ENCODE results near the gene CCSER2. TPM values are rescaled to one million over a fixed set of nuclear protein-coding genes. Genes with fewer than 3 reads are reported as not detected.

Gene CCSER2
- total RNA-seq, 1 experiment from 2014 or later, result 56.6 TPM

GRCh38 chr10:84333864-84334451 lies 5.6 kb downstream of the CCSER2 start:
- Histone ChIP-seq H3K27ac (no peak overlapping the region), H3K9me2 (ENCODE audit: insufficient read depth) (no peaks in the 10 kb centered on the region), H3K9me3 (ENCODE audit: insufficient read depth, low read depth) (no peaks in the 10 kb centered on the region), H2AFZ (no peak overlapping the region), H3K4me3 (no peak overlapping the region), H3K4me1 (replicated peaks; ENCODE audit: insufficient read depth) (peaks cover 36% of the 10 kb centered on the region), H4K20me1 (ENCODE audit: insufficient read depth) (no peaks in the 10 kb centered on the region; the same call in 1 of the 2 replicates), H3K79me2 (ENCODE audit: low read depth) (peaks cover 94% of the 10 kb centered on the region), H3K27me3 (ENCODE audit: insufficient read depth, low read depth) (no peaks in the 10 kb centered on the region), H3F3A (ENCODE audit: insufficient read depth, low read depth) (peaks cover 3% of the 10 kb centered on the region; the same call in 1 of the 2 replicates), H3K36me3 (ENCODE audit: low read depth) (no peaks in the 10 kb centered on the region), H3K4me2 (no peak overlapping the region)
- intact Hi-C loops (cut with micrococcal nuclease; ENCODE audit: unreplicated experiment), result no loop called here
- ChIA-PET CTCF (interaction anchor here (1.3 kb wide), 1 partner anchor 203 kb away, joined by 7 read pairs; no protein-coding TSS in a partner anchor), POLR2A (ENCODE audit: unreplicated experiment) (no interaction called here)
- no TSS peak for BruUV-seq (replicated peaks)
- TF ChIP-seq EZH2 (IDR thresholded peaks at IDR 0.05; ENCODE audit: low read depth) (no peak), CTCF (conservative IDR thresholded peaks at IDR 0.05) (no peak)
- no peak for DNase-seq

GRCh38 chr10:84334811-84335210 lies 6.4 kb downstream of the CCSER2 start:
- no peaks in the 10 kb centered on the region for H3K27me3 ChIP-seq (ENCODE audit: insufficient read depth, low read depth)
- H3K79me2 ChIP-seq (ENCODE audit: low read depth), result peaks cover 90% of the 10 kb centered on the region
- H3F3A ChIP-seq (ENCODE audit: insufficient read depth, low read depth), result peaks cover 3% of the 10 kb centered on the region; the same call in 1 of the 2 replicates
- no peaks in the 10 kb centered on the region for H3K9me2 ChIP-seq (ENCODE audit: insufficient read depth)
- DNase-seq, result no peak
- no peaks in the 10 kb centered on the region for H3K9me3 ChIP-seq (ENCODE audit: insufficient read depth, low read depth)
- no peak for TF ChIP-seq CTCF (conservative IDR thresholded peaks at IDR 0.05)
- no peak for TF ChIP-seq EZH2 (IDR thresholded peaks at IDR 0.05; ENCODE audit: low read depth)
- ChIA-PET CTCF (interaction anchor here (1.1 to 1.3 kb wide), 2 partner anchors 28 to 203 kb away, joined by 3 to 7 read pairs; no protein-coding TSS in a partner anchor), POLR2A (ENCODE audit: unreplicated experiment) (no interaction called here)
- no peak overlapping the region for H3K4me3 ChIP-seq
- no peaks in the 10 kb centered on the region; the same call in 1 of the 2 replicates for H4K20me1 ChIP-seq (ENCODE audit: insufficient read depth)
- intact Hi-C loops (cut with micrococcal nuclease; ENCODE audit: unreplicated experiment), result no loop called here
- H3K27ac ChIP-seq, result no peak overlapping the region
- H3K4me1 ChIP-seq (replicated peaks; ENCODE audit: insufficient read depth), result peaks cover 33% of the 10 kb centered on the region
- H2AFZ ChIP-seq, result no peak overlapping the region
- no peak overlapping the region for H3K4me2 ChIP-seq
- no peaks in the 10 kb centered on the region for H3K36me3 ChIP-seq (ENCODE audit: low read depth)
- no TSS peak for BruUV-seq (replicated peaks)

DNA sequence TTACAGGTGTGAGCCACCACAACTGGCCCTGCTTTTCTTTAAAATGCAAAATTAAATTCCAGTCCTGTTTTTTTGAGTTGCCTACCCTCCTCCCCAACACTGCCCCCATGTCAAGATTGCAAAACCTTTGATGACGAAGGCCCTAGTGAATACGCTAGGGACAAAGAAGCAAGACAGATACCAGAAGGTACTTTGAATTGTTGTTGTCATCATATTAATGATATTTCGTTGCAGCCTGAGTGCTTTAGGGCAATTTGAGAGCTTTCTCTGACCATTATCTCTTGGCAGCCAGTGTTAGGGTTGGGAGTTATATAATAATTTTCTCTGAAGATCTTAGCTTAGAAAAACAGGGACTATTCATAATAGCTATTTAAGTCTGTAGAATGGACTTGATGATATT lies 7.1 kb downstream of the CCSER2 start:
- Histone ChIP-seq H3K79me2 (ENCODE audit: low read depth) (peaks cover 88% of the 10 kb centered on the region), H3K9me3 (ENCODE audit: insufficient read depth, low read depth) (no peaks in the 10 kb centered on the region), H3K36me3 (ENCODE audit: low read depth) (no peaks in the 10 kb centered on the region), H3K27me3 (ENCODE audit: insufficient read depth, low read depth) (no peaks in the 10 kb centered on the region), H3K4me3 (no peak overlapping the region), H3K4me2 (peak overlapping the region; percentile 29; the same call in 1 of the 2 replicates), H2AFZ (no peak overlapping the region), H3K9me2 (ENCODE audit: insufficient read depth) (no peaks in the 10 kb centered on the region), H3K4me1 (replicated peaks; ENCODE audit: insufficient read depth) (peaks cover 26% of the 10 kb centered on the region), H3F3A (ENCODE audit: insufficient read depth, low read depth) (peaks cover 3% of the 10 kb centered on the region; the same call in 1 of the 2 replicates), H4K20me1 (ENCODE audit: insufficient read depth) (no peaks in the 10 kb centered on the region; the same call in 1 of the 2 replicates), H3K27ac (no peak overlapping the region)
- BruUV-seq (replicated peaks), result no TSS peak
- ChIA-PET POLR2A (ENCODE audit: unreplicated experiment) (no interaction called here), CTCF (interaction anchor here (0.5 to 1.1 kb wide), 3 partner anchors 14 to 204 kb away, joined by 3 read pairs; no protein-coding TSS in a partner anchor)
- no peak for TF ChIP-seq EZH2 (IDR thresholded peaks at IDR 0.05; ENCODE audit: low read depth)
- TF ChIP-seq CTCF (conservative IDR thresholded peaks at IDR 0.05), result no peak
- no peak for DNase-seq
- intact Hi-C loops (cut with micrococcal nuclease; ENCODE audit: unreplicated experiment), result no loop called here
